Keratinocyte (primary cell): ENCODE results near the gene CCDC192. TPM values are rescaled to one million over a fixed set of nuclear protein-coding genes. Genes with fewer than 3 reads are reported as not detected.

Experiments
- DNase-seq: peaks from one replicate; pipeline ENCODE4 v3.0.0-alpha.2; 2011; ENCODE audit warnings: low read depth, missing footprints, low spot score
- FAIRE-seq: peaks from 2 replicates; lab custom pipeline; 2011; peaks lifted over from hg19 to GRCh38; lab: Jason Lieb, UNC
- H2AFZ ChIP-seq: 2 replicates; pipeline ENCODE4 v1.6.0; 2012; ENCODE audit warnings: low read length, control low read depth, inconsistent platforms; ENCODE audit not compliant: control insufficient read depth
- H3K27ac ChIP-seq: 2 replicates; pipeline ENCODE4 v1.5.1; 2011; ENCODE audit warnings: low read length; ENCODE audit not compliant: control insufficient read depth, insufficient read depth
- H3K27me3 ChIP-seq: 3 replicates; pipeline ENCODE4 v1.6.0; 2011; ENCODE audit warnings: low read length; ENCODE audit not compliant: control insufficient read depth, insufficient read depth; ENCODE audit errors: extremely low read depth
- H3K36me3 ChIP-seq, 2 experiments: 2 replicates in 1 of 2; 3 replicates in 1 of 2; pipeline ENCODE4 v1.5.1; 2011; ENCODE audit warnings: low read length in 2 of 2, mild to moderate bottlenecking in 1 of 2; ENCODE audit not compliant: control insufficient read depth in 2 of 2, insufficient read depth in 2 of 2; ENCODE audit errors: extremely low read depth in 1 of 2
- H3K4me1 ChIP-seq: 3 replicates; pipeline ENCODE4 v1.5.1; 2011; ENCODE audit warnings: low read length; ENCODE audit not compliant: control insufficient read depth, insufficient read depth; ENCODE audit errors: extremely low read depth
- H3K4me2 ChIP-seq: 3 replicates; pipeline ENCODE4 v1.6.0; 2011; ENCODE audit warnings: low read depth, low read length; ENCODE audit not compliant: control insufficient read depth, insufficient read depth; ENCODE audit errors: extremely low read depth
- H3K4me3 ChIP-seq, 3 experiments: fragments of 200-600 bp in 1 of 3; sonication (generic) in 1 of 3; 2 replicates in 2 of 3; 3 replicates in 1 of 3; pipeline ENCODE4 v1.5.1; 2011 to 2016; ENCODE audit warnings: low read length in 3 of 3, mild to moderate bottlenecking in 3 of 3, control low read depth in 2 of 3, inconsistent platforms in 1 of 3, low read depth in 1 of 3, mixed read lengths in 1 of 3, mixed run types in 1 of 3, moderate library complexity in 1 of 3; ENCODE audit not compliant: control insufficient read depth in 2 of 3, insufficient read depth in 2 of 3; ENCODE audit errors: extremely low read depth in 1 of 3
- H3K79me2 ChIP-seq: 2 replicates; pipeline ENCODE4 v1.6.0; 2012; ENCODE audit warnings: low read length; ENCODE audit not compliant: control insufficient read depth, insufficient read depth
- H3K9ac ChIP-seq: 3 replicates; pipeline ENCODE4 v1.6.0; 2011; ENCODE audit warnings: low read length; ENCODE audit not compliant: control insufficient read depth, insufficient read depth; ENCODE audit errors: extremely low read depth
- H3K9me1 ChIP-seq: 3 replicates; pipeline ENCODE4 v1.6.0; 2011; ENCODE audit warnings: low read length; ENCODE audit not compliant: control insufficient read depth, insufficient read depth; ENCODE audit errors: extremely low read depth
- H3K9me3 ChIP-seq: 2 replicates; pipeline ENCODE4 v1.5.1; 2012; ENCODE audit warnings: low read depth, low read length; ENCODE audit not compliant: control insufficient read depth
- H4K20me1 ChIP-seq: 3 replicates; pipeline ENCODE4 v1.6.0; 2011; ENCODE audit warnings: low read length; ENCODE audit not compliant: control insufficient read depth, insufficient read depth; ENCODE audit errors: extremely low read depth
- CTCF ChIP-seq, 3 experiments: IDR thresholded peaks in 1 of 3; conservative IDR thresholded peaks in 1 of 3; optimal IDR thresholded peaks in 1 of 3; 2 replicates in 2 of 3; 3 replicates in 1 of 3; pipeline versions ENCODE3 to v1.5.1; 2011; ENCODE audit warnings: low read length in 3 of 3, mild to moderate bottlenecking in 3 of 3, moderate library complexity in 2 of 3, control low read depth in 1 of 3, inconsistent platforms in 1 of 3; ENCODE audit not compliant: insufficient read depth in 2 of 3; ENCODE audit errors: extremely low read depth in 1 of 3
- EZH2 ChIP-seq: IDR thresholded peaks from one replicate; pipeline ENCODE4 v1.6.1; 2012; ENCODE audit warnings: inconsistent platforms, mild to moderate bottlenecking, low read length, moderate library complexity
- dilution Hi-C: fragments of 300-500 bp; cut with MboI; formaldehyde crosslinking; loops from one replicate; pipeline ENCODE4 v1.7.0; 2020; ENCODE audit warnings: low sequenced_read_pairs; ENCODE audit not compliant: extremely low pct_ligation_motif_present
- polyA plus RNA-seq, 5 experiments: library from polyadenylated mRNA; depleted of rRNA in 3 of 5; stranded (reverse) in 3 of 5; stranded (forward) in 1 of 5; unstranded in 1 of 5; fragments of >200 nt; gene quantifications; 1 replicate in 1 of 5; 2 replicates in 3 of 5; 3 replicates in 1 of 5; pipeline versions ENCODE4 v1.2.1 to v1.2.3, GENCODE V29; 2011 to 2012; ENCODE audit warnings: missing spikeins in 2 of 5, low read depth in 1 of 5, low replicate concordance in 1 of 5

The CCDC192 gene
- polyA plus RNA-seq, 1 donor (not counting 4 experiments of a cell fraction or from before 2014, with no cell fraction given), result not detected

DNA sequence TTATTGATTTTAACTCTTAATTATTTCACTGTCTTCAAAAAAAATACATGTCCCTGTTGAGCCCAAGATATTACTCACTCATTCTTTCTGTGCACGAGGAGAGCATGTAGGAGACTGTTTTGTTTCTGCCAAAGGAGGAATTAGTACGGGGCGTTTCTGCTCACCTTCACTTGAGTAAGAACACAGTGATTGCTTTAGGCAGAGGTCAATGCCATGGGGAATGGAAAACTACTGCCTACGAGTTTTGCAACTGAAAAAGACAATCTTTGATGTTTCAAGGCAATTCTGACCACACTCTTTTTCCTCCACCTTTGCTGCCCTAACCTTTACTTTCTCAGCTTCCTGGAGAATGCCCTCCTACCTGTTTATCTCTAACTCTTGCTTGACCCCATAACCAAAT, 109.4 kb downstream of the CCDC192 start:
- H3K4me2 ChIP-seq, result peak overlapping the region; percentile 29

GRCh38 chr5:127813633-127814587, 110.7 kb downstream of the CCDC192 start:
- TF ChIP-seq EZH2, result no peak
- no peak for TF ChIP-seq CTCF (optimal IDR thresholded peaks at IDR 0.05 in 1 of 3, IDR thresholded peaks at IDR 0.05 in 1 of 3, conservative IDR thresholded peaks at IDR 0.05 in 1 of 3; ENCODE audit: extremely low read depth in 1 of 3, insufficient read depth in 2 of 3, low read length in 3 of 3)
- DNase-seq (peak; percentile 44), FAIRE-seq (peak; percentile 87)
- Histone ChIP-seq H4K20me1 (no peaks in the 10 kb centered on the region), H3K27me3 (no peaks in the 10 kb centered on the region), H3K4me2 (peak overlapping the region; percentile 69), H3K27ac (peak overlapping the region; percentile 29), H3K9ac (peak overlapping the region; percentile 30), H3K9me1 (no peaks in the 10 kb centered on the region), H3K79me2 (no peaks in the 10 kb centered on the region), H3K9me3 (no peaks in the 10 kb centered on the region), H2AFZ (peak overlapping the region; percentile 12), H3K4me1 (peaks cover 23% of the 10 kb centered on the region), H3K4me3 (peak overlapping the region in 1 of 3 experiments; percentile 34), H3K36me3 (no peaks in the 10 kb centered on the region)
- dilution Hi-C loops, result no loop called here

More for the DNA sequence above, 109.4 kb downstream of the CCDC192 start:
- Histone ChIP-seq H3K4me1 (peaks cover 23% of the 10 kb centered on the region), H3K36me3 (no peaks in the 10 kb centered on the region), H4K20me1 (no peaks in the 10 kb centered on the region), H3K4me3 (no peak overlapping the region), H3K9me1 (no peaks in the 10 kb centered on the region), H2AFZ (peak overlapping the region; percentile 16), H3K9ac (no peak overlapping the region), H3K79me2 (no peaks in the 10 kb centered on the region), H3K27ac (peak overlapping the region; percentile 4), H3K9me3 (no peaks in the 10 kb centered on the region), H3K27me3 (no peaks in the 10 kb centered on the region)
- TF ChIP-seq CTCF (optimal IDR thresholded peaks at IDR 0.05 in 1 of 3, IDR thresholded peaks at IDR 0.05 in 1 of 3, conservative IDR thresholded peaks at IDR 0.05 in 1 of 3; ENCODE audit: extremely low read depth in 1 of 3, insufficient read depth in 2 of 3, low read length in 3 of 3), result no peak
- no peak for TF ChIP-seq EZH2
- DNase-seq (no peak), FAIRE-seq (peak; percentile 57)
- dilution Hi-C loops, result no loop called here
